DLD1 (cell line): ENCODE measurements around the gene FADS2.
"Not testable (repeated sequence)": the region's sequence is repeated elsewhere in the genome, so short reads cannot be mapped to it uniquely, and the experiment has no call there.

Experiments
- in situ Hi-C: cut with HindIII; loops from 2 replicates; pipeline ENCODE4 v1.10.0; 2017; ENCODE audit warnings: low sequenced_read_pairs

The FADS2 gene

DNA sequence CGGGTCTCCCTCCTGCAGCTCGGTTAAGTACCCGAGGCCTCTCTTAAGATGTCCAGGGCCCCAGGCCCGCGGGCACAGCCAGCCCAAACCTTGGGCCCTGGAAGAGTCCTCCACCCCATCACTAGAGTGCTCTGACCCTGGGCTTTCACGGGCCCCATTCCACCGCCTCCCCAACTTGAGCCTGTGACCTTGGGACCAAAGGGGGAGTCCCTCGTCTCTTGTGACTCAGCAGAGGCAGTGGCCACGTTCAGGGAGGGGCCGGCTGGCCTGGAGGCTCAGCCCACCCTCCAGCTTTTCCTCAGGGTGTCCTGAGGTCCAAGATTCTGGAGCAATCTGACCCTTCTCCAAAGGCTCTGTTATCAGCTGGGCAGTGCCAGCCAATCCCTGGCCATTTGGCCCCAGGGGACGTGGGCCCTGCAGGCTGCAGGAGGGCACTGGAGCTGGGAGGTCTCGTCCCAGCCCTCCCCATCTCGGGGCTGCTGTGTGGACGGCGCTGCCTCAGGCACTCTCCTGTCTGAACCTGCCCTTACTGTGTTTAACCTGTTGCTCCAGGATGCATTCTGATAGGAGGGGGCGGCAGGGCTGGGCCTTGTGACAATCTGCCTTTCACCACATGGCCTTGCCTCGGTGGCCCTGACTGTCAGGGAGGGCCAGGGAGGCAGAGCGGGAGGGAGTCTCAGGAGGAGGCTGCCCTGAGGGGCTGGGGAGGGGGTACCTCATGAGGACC, 38.3 kb downstream of the FADS2 start:
- in situ Hi-C loops, result no loop called here

DNA sequence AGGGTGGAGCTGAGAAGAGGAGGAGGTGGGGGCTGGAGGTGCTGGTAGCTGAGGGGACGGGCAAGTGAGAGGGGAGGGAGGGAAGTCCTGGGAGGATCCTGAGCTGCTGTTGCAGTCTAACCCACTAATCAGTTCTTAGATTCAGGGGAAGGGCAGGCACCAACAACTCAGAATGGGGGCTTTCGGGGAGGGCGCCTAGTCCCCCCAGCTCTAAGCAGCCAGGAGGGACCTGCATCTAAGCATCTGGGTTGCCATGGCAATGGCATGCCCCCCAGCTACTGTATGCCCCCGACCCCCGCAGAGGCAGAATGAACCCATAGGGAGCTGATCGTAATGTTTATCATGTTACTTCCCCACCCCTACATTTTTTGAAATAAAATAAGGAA, 38.9 kb downstream of the FADS2 start:
- in situ Hi-C loops, result no loop called here

DNA sequence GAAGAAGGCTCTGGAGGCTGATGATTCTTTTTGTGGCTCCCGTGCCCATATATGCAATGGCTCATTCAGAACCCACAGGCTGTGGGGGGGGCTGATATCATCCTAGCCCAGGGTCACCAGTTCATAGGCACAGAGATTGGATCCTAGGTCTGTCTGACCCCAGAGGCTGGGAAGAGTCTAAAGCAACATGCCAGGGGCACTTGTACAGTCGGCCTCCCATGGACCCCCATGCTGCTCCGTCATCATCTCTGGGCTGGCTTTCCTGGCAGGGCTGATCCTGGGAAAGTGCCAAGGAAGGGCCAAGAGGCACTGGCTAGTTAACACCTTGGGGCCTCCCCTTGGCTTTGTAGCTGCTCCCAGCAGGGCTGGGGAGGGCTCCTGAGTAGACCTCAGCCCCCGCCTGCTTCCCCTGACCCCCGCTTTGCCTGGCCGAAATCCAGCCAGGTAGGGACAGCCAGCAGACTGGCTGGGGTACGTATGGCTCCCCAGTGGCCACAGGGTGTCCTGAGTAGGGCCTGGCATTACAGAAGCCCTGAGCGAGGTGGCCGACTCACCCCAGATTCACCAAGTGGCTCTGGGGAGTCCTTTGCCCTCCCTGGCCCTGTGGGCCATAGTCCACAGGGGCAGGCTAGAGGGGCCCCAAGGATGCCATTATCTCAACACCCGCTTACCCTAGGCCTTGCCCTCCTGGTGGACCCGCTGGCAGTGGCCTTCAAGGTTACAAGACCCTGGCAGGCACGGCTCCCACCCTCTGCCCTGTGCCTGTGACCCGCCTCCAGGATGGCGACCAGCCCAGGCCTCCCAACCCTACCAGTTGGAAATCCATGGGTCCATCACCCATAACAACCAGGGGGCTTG, 40.7 kb downstream of the FADS2 start:
- in situ Hi-C loops, result no loop called here

DNA sequence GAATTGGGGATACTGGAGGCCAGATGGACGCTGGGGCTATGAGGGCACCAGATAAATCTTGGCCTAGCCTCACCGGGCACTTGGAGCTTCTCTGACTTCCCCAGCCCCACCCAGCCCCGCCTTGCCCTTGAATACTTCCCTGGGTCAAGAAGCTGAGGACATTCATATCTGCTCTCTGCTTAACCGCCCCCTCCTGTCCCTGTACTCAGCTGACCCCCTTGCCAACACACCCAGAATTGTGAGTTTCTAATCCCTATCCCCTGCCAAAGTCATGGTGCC, 41.3 kb downstream of the FADS2 start:
- in situ Hi-C loops, result no loop called here

DNA sequence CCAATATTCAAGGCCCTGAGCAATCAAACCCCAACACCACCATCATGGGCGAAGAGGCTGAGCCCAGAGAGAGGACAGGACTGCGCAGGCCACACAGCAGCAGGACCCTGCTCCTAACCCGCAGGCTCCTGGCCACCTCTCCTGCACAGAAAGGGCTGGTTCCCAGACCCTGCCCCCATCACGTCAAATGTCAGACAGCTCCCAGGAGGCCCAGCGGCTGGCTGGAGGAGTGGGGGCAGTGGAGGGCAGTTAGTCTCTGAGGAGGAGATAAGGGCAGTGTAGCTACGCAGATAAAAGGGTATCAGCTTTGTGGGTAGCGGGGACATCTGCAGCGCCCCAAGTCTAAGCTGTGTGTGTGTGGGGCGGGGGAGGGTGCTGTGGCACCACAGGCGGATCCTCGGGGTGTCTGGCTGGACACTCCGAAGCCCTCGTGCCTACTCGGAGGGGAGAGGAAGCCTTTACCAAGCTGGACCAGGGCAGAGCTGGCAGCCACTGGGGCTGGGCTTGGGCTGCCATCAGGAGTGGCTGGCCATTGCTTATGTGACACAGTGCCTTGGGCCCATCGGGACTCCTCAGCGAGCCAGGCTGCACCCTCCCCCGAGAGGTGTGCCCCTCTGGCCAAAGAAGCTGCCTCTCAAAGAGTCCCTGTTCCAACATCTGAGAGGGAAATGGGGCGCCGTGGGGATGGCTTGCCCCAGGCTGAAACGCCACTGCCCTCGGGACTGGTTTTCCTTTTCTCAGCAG, 41.8 kb downstream of the FADS2 start:
- in situ Hi-C loops, result no loop called here

DNA sequence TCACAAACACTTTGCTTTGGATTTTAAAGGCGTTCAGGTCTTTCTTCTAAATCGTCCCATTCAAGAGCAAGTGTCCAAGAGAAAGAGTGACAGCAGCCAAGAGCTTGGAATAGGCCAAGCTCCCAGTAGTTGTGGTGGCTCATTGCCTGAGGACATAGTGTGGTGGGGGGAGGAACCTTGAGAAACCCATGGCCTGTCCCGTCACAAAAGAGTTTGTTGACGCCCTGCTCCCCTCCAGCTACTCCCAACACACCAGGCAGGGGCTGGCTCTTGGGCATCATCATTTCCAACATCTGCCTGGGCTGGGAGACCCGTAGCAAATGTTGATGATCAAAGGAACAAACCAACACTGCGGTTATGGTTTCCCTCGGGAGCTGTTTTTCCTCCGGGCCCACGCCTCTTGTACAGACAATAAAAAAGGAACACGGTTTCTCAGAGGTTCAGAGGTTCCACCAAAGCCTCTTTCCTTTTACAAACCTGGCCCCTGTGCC, 42.5 kb downstream of the FADS2 start:
- in situ Hi-C loops, result no loop called here

DNA sequence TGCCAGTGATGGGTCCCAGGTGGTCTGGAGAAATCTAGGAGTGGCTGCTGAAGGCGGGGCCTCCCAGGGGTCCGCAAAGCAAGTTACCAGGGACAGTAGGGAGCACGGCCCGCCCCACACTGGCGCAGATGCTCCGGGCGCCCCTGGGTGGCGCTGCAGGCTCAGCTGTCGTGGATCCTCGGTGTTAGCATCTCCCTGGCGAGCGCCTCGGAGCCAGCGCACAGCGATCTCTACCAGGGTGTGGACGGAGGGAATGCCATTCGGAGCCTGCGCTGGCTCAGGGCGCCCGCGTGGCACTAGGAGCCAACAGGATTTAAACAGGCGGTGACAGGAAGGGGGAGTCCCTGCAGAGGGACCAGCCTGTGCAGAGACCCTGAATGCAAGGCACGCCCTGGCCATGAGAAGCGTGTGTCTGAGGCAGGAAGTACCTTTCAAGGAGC, 43.1 kb downstream of the FADS2 start:
- in situ Hi-C loops, result no loop called here

DNA sequence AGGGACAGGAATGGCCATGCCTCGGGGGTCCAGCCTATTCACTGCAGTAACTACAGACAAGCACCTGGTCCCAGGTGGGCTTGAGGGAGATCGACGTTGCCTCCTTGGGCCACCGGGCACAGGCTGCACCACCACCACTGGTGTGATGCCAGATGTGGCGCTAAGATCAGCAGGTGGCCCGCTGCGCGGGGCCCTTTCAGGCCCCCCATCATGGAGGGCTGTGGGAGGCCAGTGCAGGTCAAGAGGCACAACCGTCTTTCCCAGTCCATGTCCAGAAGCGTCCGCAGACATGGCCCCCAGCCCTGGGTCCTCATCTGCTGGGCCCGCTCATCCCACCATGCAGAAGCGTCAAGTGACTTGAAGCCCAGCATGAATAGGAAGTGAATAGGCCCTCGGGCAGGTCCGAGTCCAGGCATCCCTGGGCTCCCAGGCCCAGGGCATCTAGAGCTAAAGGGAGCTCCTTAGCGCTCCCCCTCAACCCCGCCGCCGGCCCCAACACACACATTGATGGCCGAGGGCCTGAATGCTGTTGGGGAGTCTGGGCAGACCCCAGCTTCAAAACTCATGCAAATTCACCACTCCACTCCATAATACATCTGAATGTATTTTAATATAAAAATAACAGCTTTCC, 45.0 kb downstream of the FADS2 start:
- in situ Hi-C loops, result no loop called here

DNA sequence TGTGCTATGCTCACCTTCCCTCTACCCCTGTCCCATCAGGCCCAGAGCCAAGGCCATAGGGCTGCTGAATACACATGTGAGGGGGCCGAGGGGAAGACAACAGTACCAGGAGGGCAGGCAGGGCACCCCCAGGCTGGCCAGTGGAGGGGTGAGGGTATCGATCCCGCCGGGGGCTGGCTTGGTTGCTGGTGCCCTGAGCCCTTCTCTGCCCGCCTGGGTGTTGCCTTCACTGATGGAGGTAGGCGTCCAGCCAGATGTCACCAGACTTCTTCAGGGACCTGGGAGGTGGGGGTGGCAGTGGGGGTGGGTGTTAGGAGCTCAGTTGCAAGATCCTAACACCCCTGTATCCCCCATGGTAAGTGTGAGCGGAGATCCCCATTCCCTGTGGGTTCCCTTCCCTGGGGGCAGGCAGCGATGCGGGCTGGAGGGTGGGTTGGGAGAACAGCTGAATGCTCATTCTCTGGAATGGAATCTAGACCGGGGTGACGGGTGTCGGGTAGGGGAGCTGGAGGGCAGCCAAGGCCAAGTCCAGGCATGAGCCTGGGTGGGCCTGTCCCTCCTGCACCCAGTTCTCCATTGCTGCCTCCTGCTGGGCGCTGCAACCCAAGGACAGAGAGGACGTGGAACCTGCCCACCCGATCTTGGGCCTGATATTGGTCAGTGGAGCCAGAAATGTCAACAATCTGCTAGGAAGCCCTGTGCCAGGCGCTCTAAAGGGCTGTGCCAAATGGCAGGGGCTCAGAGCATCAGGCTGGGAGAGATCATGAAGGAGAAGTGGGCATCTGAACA, 45.7 kb downstream of the FADS2 start:
- in situ Hi-C loops, result no loop called here

DNA sequence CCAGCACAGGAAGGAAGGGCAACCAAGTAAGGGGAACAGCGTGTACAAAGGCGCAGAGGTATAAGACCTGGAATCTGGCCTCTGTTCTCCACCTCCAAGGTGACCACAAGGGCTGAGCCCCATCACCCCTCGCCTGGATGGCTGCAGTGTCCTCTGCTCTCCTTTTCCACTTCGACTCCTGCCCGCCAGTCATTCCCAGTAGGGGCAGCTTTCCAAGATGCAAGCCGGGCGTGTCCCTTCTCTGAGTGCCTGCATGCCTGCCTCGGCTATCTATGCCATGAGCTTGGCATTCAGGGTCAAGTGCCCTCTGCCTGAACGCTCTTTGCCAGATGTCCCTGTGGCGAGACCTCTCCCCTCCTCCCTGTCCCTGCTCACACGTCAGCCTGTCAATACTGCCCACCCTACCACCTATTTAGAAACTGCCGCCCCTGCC, 46.3 kb downstream of the FADS2 start:
- in situ Hi-C loops, result no loop called here

DNA sequence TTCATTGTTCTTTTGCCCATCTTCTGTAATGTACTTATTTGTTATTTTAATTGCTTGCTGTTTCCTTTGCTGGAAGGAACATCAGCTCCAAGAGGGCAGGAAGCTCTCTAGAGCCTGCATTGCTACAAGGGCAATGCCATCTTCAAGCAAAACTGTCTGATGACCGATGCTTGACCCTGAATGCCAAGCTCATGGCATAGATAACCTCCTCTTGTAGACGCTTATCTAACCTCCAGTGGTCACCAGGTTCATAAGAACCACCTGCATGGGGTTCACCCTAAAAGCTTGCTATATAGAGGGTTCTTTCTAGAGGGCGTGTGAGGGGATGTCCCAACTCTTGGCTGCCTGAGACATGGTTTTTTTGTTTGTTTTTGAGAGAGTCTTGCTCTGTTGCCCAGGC, 46.8 kb downstream of the FADS2 start:
- in situ Hi-C loops, result no loop called here

DNA sequence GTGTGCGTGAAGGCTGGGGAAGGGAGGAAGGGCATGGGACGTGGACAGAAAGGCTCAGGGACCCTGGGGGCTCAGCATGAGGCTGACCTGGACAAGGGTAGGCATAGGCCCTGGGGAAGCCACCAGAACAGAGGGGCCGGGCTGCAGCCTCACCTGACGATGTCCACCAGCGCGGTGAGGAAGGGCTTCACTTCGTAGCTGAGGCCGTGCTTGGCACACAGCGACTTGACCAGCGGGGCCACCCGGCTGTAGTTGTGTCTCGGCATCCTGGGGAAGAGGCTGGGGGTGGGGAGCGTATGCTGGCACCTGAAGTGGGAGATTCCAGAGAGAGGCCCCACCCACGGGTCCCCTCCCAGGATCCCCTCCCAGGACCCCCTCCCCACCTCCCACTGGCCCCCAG, 47.6 kb downstream of the FADS2 start:
- in situ Hi-C loops, result no loop called here

DNA sequence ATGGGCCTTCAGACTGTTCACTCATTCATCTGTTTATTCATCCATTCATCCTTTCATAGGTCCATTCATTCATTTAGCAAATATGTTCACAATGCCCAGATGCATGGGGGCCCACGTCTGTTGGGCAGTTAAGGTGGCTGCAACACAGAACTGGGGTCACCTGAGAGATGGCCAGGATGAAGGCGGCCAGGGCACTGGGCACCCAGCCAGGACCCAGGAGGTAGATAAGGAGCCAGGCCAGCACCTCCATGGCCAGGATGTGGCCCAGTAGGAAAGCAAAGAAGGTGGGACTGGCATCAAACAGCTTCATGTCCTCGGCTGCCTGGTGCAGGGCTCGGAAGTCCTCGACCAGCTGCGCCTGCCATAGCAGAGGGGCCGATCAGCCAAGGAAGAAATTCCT, 51.1 kb downstream of the FADS2 start:
- in situ Hi-C loops, result no loop called here

DNA sequence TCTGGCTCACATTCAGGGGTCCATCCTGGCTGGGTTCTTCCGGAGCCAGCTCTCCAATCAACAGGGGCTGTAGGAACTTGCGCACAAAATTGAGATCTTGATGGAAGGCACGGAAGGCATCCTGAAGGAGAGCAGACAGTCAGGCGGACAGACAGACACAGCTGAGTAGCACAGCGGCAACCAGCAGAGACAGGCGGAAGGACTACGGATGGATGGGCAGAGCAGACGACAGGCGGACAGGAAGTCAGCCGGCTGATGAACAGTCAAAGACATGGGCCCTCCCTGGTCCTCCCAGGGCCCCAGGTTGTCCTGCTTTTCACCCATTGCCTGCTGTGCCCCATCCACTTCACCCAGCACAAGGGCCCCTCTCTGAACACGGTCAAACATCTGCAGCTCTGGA, 51.9 kb downstream of the FADS2 start:
- in situ Hi-C loops, result no loop called here

DNA sequence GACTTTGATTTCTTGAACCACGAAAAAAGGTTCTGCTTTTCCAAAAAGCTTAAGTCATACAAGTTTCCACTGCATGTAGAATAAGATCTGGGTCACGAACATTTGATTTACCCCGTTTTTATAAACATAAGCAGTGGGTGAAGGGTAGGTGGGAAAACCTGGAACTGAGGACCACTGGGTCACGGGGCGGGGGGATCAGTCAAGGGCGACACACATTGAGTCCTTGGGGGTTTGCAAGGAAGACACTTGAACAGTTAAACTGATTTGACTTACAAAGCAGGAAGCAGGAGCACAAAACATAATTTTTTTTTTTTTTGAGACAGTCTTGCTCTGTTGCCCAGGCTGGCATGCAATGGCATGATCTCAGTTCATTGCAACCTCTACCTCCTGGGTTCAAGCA, 52.4 kb downstream of the FADS2 start:
- in situ Hi-C loops, result no loop called here

DNA sequence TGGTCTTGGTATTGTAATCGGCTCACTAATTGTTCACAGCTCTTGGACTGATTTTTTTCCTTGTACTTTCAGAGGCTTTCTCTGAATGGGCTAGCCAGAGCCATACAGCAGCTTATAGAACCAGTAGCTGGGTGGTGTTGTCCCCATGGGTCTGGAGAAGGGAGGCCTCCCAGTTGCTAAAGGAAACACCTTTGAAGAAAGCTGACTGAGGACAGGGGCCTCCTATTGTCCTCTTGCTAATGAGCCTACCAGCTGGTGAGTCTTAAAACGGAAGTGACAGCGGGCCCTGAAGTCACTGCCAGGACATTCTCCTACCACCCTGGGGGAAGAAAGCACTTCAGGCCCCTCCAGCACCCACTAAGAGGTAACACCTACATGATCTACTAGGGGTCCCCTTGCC, 53.3 kb downstream of the FADS2 start:
- in situ Hi-C loops, result no loop called here

DNA sequence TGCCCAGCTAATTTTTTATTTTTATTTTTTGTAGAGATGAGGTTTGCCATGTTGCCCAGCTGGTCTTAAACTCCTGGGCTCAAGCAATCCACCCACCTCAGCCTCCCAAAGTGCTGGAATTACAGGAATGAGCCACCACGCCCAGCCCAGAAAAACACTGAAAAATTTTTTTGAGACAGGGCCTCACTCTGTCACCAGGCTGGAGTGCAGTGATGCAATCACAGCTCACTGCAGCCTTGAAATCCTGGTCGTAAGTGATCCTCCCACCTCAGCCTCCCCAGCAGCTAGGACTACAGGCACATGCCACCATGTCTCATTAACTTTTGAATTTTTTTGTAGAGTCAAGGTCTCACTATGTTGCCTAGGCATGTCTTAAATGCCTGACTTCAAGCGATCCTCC, 54.2 kb downstream of the FADS2 start:
- in situ Hi-C loops, result not testable (repeated sequence)

DNA sequence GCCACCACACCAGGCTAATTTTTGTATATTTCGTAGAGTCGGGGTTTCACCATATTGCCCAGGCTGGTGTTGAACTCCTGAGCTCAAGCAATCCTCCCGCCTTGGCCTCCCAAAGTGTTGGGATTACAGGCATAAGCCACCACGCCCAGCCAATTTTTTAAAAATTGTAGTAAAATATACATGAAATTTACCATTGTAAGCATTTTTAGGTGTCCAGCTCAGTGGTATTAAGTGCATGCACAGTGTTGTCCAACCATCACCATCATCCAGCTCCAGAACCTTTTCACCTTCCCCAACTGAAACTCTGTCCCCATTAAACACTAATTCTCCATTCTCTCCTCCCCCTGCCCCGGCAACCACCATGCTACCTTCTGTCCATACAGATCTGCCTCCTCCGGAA, 54.8 kb downstream of the FADS2 start:
- in situ Hi-C loops, result no loop called here

DNA sequence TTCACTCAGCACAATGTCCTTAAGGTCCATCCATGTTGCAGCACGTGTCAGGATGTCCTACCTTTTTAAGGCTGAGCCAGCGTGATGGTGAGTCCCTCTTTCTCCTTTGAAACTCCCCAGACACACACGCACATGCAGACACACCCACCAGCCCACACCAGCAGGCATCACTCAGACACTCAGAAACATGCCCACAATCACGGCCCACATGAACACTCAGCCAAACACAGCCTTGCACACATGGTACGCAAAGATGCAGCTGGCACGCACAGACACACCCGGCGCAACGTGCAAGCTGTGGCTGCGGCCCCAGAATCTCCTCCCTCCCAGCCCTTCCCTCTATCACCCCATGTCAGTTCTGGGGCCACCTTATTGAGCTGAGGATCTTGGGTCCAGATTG, 55.2 kb downstream of the FADS2 start:
- in situ Hi-C loops, result no loop called here

DNA sequence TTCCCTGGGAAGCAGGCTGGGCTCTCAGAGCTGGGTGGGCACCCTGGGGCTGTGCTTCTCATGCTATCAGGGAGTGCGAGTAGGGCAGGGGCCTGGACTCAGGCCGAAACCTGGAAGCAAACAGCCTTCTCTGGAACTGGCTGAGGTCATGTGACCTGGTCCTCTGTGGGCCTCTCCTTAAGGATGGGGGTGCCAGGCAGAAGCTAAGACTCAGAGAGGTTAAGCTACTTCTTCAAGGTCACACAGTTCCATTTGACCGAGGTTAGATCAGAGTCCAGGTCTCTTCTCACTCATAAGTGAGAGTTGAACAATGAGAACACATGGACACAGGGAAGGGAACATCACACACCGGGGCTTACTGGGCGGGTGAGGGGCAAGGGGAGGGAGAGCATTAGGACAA, 55.8 kb downstream of the FADS2 start:
- in situ Hi-C loops, result no loop called here
